IPS-NIHi7 (cell line): Measurements from ENCODE around the gene ARL8A.
"Not testable (repeated sequence)": the region's sequence is repeated elsewhere in the genome, so short reads cannot be mapped to it uniquely, and the experiment has no call there.

Source experiments
- DNase-seq: peaks from one replicate; pipeline ENCODE4 v3.0.0; 2012; ENCODE audit warnings: mixed read lengths; ENCODE audit errors: extremely low spot score

ARL8A gene

GRCh38 chr1:202173993-202174392 is 29.5 kb upstream of the ARL8A start:
- no peak for DNase-seq

GRCh38 chr1:202172015-202172355 is 27.4 kb upstream of the ARL8A start:
- DNase-seq = no peak

GRCh38 chr1:202171292-202172014 is 26.9 kb upstream of the ARL8A start:
- DNase-seq = no peak

GRCh38 chr1:202170726-202171125 is 26.2 kb upstream of the ARL8A start:
- DNase-seq = no peak

GRCh38 chr1:202168861-202169260 is 24.3 kb upstream of the ARL8A start:
- no peak for DNase-seq

GRCh38 chr1:202167708-202168415 is 23.3 kb upstream of the ARL8A start:
- DNase-seq = no peak

- DNase-seq = not testable (repeated sequence)
Measured at GRCh38 chr1:202167054-202167453, 22.5 kb upstream of the ARL8A start.

- DNase-seq = no peak
Measured at GRCh38 chr1:202165942-202166843, 21.7 kb upstream of the ARL8A start.

GRCh38 chr1:202165267-202165941 is 20.9 kb upstream of the ARL8A start:
- DNase-seq = no peak

- DNase-seq = no peak
Measured at GRCh38 chr1:202164271-202165037, 19.9 kb upstream of the ARL8A start.

GRCh38 chr1:202163281-202164270 is 19.0 kb upstream of the ARL8A start:
- DNase-seq = no peak

- DNase-seq = no peak
Measured at GRCh38 chr1:202162418-202163280, 18.1 kb upstream of the ARL8A start.

- no peak for DNase-seq
Measured at GRCh38 chr1:202162047-202162417, 17.5 kb upstream of the ARL8A start.

- DNase-seq = no peak
Measured at GRCh38 chr1:202161151-202162046, 16.9 kb upstream of the ARL8A start.

GRCh38 chr1:202160377-202160940 is 15.9 kb upstream of the ARL8A start, which contains the start of gene PTPN7:
Gene PTPN7 (minus strand): TSS chr1:202160602. CDS start chr1:202159402, 1,200 bp downstream.
- no peak for DNase-seq

- no peak for DNase-seq
Measured at GRCh38 chr1:202159534-202160371, 15.2 kb upstream of the ARL8A start.
